HL-60/S4 treated with phorbol 12-myristate 13-acetate at 8.2 ng/mL for 4 days and 3 days (cell line): ENCODE measurements around the gene FKBP10.
"Not testable (repeated sequence)": the region's sequence is repeated elsewhere in the genome, so short reads cannot be mapped to it uniquely, and the experiment has no call there.

Experiments used
- in situ Hi-C: fragments of 300-500 bp; cut with MboI; formaldehyde crosslinking; loops from 2 replicates; pipeline ENCODE4 v1.15.0; 2022; ENCODE audit warnings: low sequenced_read_pairs

Gene FKBP10, protein sequence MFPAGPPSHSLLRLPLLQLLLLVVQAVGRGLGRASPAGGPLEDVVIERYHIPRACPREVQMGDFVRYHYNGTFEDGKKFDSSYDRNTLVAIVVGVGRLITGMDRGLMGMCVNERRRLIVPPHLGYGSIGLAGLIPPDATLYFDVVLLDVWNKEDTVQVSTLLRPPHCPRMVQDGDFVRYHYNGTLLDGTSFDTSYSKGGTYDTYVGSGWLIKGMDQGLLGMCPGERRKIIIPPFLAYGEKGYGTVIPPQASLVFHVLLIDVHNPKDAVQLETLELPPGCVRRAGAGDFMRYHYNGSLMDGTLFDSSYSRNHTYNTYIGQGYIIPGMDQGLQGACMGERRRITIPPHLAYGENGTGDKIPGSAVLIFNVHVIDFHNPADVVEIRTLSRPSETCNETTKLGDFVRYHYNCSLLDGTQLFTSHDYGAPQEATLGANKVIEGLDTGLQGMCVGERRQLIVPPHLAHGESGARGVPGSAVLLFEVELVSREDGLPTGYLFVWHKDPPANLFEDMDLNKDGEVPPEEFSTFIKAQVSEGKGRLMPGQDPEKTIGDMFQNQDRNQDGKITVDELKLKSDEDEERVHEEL

DNA sequence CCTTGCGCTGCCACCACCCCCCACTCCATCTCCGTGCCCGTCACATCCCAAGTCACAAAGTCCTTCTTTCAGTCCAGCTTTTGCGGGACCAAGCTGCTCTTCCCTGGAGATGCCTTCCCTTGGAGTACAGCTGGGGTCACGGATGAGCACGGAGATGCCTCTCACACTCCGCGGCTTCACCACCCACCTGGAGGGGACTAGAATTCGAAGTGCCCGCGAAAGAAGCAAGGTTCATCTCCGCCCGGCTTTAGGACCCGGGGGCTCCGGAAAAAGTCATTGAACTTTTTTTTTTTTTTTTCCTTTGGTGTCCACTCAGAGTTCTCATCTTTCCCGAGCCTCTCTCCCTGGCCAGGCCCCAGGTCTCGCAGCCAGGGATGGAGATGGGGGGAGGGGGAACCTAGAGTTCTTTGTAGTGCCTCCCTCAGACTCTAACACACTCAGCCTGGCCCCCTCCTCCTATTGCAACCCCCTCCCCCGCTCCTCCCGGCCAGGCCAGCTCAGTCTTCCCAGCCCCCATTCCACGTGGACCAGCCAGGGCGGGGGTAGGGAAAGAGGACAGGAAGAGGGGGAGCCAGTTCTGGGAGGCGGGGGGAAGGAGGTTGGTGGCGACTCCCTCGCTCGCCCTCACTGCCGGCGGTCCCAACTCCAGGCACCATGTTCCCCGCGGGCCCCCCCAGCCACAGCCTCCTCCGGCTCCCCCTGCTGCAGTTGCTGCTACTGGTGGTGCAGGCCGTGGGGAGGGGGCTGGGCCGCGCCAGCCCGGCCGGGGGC is at the start of gene FKBP10:
Gene FKBP10, plus strand, starts transcription at position 624 of the 771 bp plus-strand sequence. Its CDS starts 31 bp downstream, at position 655.
- in situ Hi-C loops, result no loop called here

DNA sequence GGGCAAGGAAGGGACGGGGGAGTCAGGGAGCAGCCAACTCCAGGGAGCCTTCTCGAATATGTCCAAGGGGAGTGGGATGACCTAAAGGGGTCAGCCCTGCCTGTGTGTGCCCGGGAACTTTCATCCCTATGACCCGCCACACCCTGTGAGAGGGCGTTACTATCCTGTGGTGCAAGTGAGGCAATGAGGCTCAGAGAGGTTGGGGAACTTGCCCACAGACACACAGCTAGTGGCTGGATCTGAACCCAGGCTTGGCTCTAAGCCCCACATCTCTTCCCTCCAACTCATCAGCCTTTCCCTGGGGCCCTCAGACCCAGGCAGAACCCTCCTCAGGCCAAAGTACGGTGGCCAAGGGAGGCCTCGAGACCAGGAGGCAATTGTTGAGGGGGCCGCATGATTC is 49.5 kb upstream of the FKBP10 start:
- in situ Hi-C loops, result no loop called here

DNA sequence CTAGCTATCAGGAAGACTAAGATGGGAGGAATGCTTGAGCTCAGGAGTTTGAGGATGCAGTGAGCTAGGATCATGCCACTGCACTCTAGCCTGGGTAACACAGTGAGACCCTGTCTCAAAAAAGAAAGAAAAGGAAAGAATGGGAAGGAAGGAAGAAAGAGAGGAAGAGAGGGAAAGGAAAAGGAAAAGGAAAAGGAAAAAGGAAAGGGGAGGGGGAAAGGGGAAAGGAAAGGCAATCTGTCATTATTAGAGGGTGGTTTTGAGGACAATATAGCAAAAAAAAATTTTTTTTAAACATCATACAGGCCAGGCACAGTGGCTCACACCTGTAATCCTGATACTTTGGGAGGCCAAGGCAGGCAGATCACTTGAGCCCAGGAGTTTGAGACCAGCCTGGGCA is 46.7 kb upstream of the FKBP10 start:
- in situ Hi-C loops, result no loop called here

DNA sequence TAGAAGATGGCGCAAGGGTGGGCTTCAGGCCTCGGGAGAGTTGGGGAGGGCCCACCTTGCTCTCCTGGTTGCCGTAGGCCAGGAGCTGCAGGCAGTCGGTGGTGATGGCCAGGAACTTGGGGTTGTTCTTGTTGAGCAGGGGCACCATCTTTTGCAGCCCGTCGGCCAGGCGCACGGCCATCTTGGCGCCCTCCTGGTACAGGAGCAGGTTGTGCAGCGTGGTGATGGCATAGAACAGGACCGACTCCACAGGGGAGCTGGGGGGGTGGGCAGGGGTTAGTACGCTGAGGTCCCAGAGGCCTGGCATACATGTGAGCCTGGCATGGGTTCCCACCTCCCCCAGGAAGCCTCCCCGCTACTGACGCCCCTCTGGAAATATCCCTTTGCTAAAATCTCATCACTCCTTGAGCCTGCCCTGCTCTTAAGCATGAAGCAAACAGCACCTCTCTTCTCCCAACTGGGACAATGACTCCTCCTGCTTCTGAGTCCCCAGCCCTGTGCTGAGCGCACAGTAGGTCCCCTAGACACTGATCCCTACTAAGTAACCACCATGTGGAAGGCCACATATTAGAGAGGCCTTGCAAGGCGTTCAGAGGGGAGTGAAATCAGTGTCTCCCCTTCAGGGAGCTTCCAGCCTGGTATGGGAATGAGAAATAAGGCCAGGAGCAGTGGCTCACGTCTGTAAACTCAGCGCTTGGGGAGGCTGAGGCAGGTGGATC is 45.3 kb upstream of the FKBP10 start:
- in situ Hi-C loops, result no loop called here

DNA sequence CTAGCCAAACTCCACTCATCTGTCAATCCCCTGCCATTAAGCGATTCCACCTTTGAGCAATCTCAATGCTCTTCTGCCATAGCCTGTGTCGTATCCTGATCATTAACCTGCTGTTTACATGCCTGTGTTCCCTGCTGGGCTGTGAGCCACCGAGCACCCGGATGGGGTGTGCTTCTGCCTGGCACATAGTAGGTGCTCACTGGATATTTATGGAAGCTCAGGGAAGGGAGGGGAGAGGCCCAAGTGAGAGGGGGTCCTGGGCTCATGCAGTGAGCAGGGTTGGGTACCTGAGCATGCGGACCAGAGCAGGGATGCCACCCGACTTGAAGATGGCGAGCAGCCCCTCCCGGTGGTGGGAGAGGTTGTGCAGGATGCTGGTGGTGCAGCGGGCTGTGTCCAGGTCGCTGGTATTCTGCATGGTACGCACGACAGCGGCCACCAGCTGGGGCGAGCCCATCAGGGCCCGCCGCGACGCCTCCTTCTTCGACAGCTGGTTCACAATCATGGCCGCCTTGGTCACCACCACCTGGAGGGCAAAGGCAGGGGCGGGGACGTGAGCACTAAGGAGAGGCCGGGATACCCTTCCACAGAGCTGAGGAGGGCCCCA is 44.0 kb upstream of the FKBP10 start:
- in situ Hi-C loops, result no loop called here

DNA sequence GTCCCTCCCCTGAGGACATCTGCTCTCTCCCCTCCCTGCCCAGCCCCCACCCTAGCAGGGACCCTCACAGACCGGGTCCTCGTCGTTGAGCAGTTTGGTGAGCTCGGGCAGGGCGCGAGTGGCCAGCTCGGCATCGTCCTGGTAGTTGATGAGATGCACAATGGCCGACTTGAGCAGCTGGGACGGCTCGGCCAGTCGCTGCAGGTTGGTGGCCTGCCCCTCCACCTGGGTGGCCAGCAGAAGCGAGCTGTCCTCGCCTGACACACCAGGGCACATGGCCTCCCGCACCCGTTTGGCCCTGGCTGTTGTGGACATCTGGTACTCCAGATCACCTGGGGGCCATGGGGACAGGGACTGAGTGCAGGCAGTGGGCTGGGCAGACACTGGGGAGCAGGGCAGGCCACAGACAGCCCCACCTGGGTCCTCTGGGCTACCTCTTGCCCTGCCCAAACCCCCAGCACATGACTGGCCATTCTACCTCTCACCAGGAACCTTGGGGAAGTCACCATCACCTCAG is 43.4 kb upstream of the FKBP10 start:
- in situ Hi-C loops, result no loop called here

DNA sequence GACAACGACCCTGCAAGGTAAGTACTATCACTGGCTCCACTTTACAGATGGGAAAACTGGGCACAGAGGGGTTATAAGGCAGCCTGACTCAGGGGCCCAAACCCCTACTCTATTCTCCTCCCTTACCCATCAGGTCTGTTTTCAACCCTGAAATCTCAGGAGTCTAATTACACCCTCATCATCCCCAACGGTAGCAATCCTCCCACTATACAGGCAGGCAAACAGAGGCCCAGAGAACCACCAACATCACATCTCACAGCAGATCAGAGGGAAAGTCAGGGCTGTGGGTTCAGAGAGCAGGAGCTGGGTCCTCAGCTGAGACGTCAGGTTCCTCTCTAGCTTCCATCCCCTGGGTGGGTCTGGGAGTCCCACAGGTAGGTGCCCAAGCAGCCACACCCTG is 42.8 kb upstream of the FKBP10 start:
- in situ Hi-C loops, result no loop called here

DNA sequence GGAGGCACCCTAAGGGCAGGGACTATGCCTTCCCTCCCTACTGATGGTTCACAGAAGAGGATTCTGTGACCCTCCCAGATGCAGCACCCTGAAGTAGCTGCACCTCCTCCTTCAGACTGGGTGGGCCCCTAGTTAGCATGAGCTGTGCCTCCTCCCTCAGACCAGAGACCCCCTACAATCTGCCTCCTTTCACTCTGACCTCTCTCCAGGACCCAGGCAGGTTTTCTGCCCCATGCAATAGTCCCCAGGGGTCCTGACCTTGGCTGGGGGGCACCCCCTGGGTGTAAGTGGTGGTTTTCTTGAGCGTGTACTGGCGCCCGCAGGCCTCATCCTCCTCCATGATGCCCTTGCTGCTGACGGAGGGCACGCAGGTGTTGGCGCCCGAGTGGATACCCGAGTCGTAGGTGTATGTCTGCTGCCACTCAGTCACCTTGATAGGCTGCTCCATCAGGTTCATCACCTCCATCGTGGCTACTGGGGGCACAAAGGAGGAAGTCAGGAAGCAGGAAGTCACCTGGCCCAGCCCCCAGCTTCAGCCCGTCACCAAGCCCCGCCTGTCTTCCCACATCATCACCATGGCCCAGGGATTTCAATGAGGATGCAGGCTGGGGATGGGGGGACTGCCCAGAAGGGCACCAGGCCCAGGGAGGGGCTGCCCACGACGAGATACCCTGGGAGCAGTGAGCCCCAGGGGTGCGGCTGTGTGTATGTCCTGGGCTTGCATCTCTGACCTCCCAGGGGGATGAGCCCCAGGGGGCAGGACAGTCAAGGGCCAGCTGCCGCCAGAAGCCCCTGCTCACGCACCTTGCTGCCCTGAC is 41.2 kb upstream of the FKBP10 start:
- in situ Hi-C loops, result no loop called here

DNA sequence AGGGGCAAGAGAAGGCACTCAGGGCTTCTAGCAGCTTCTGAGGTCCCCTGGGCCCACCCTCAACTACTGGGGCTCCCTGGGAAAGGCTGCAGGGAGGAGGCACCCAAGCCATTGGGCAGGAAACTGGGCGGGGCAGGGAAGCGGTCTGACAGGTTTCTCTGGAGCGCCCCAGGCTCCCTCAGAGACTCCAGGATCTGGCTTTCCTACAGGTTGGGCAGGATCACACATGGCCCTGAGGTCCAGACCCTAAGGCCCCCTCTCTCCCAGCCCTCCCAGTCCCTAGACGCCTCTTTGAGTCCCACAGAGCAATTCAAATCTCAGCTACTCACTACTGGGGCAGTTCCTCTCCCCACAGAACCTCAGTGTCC is 40.6 kb upstream of the FKBP10 start:
- in situ Hi-C loops, result no loop called here

DNA sequence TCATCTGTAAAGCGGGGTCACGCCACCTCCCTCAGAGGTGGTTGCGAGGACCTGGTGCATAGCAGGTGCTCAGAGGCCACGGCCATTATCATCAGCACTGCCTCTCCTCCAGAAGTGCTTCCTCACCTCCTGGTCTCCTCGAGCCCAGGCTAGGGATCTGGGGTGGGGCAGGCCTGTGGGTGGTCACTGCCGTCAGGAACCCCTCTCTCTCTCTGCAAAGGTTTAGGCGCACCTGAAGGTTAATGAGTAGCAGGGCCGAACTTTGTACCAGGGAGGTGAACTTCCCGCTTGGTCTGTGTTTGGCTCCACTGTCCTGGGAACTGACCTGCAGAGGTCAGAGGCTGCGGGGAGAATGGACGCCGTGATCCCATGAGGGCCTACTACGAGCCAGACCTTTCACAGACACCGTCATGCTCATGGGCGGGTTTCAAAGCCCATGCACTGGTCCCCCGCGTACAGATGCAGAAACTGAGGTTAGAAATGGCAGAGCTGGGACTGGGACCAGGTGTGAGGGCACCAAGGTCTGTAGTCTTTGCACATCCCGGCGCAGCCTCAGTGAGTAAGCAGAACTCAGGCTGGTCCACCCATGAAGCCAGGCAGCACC is 40.1 kb upstream of the FKBP10 start:
- in situ Hi-C loops, result no loop called here

DNA sequence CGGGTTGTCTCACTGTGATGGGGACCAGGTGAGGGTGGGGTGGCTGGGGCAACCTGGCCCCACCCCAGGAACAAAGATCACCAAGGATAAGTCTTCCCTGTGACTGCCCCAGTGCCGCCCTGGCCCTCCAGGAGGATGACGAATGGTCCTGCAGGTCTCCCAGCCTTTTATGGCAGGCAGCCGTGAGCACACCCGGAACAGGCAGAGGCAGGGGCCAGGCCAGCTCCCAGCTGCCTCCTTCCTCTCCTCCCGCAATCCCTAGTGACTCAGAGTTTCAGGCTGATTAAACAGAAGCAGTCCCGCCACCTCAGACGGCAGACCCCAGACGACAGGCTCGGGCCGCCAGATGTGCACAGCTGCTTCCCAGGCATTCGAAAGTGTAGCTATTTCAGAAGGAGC is 39.6 kb upstream of the FKBP10 start:
- in situ Hi-C loops, result no loop called here

DNA sequence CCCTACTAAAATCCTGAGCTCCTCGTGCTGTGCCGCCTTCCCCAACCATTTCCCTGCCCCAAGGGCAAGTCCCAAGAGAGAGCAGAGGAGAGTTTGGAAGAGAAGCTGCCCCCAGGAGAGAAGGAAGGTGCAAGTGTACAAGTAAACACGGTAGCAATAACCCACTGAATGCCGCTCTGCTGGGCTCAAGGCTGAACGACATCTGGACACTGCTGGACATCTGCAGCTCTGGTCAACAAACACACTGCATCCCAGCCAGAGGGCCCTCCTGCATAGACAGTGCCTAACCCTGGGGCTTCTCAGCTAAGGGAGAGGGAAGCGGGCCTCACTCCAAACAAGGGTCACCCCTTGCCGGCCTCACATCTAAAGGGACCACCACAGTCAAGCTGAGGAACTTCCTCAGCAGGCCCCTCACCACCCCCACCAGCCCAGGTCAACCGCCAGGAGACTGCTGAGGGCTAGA is 39.0 kb upstream of the FKBP10 start:
- in situ Hi-C loops, result no loop called here

DNA sequence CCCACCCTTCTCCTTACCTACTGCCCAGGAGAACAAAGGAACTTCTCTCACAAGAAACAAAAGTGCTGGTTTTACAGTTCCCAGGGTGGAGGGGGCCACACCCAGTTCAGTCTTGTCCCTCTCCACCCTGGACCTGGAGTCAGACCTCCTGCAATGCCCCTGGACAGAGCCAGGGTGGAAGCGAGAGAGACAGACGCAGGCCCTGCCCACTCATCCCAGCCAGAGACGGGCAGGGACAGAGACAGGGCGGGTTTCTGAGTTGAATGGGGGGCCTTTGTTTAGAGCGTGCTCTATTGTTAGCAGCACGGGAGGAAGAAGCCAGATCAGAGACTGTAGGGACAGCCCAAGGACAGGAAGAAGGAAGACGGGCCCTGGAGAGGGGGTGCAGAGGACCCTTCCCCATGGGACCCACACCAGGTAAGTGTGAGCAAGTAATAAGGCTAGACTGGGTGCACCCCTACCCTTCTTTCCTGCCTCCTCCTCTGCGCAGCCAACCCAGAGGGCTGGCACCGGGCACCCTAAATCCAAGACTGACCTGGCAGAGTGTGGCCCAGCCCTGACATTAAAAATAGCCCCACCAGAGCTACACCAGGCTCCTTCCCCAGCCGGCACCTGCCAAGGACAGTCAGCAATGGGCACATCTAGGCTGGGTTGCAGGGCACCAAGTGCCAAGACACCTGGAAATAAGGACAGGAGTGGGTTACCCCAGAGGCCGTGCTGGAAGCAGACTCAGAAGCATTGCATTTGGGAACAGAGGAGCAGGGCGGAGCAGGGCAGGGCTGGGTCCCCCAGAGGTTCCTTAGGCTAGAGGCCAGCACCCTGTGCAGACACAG is 37.2 kb upstream of the FKBP10 start:
- in situ Hi-C loops, result no loop called here

DNA sequence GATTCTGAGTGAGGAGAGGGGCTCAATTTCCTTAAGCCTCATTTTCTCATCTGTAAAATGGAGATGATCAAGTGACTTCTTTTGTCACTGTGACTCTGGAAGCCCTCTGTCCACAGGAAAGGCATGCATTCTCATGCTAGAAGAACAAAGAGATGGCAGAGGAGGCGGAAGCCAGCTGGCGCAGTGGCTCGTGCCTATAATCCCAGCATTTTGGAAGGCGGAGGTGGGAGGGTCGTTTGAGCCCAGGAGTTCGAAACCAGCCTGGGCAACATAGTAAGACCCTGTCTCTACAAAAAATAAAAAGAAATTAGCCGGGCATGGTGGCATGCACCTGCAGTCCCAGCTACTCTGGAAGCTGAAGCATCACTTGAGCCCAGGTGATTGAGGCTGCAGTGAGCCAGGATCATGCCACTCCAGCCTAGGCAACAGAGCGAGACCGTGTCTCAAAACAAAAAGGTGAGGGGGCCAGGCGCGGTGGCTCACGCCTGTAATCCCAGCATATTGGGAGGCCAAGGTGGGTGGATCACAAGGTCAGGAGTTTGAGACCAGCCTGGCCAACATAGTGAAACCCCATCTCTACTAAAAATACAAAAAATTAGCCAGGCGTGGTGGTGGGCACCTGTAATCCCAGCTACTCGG is 36.4 kb upstream of the FKBP10 start:
- in situ Hi-C loops, result not testable (repeated sequence)

DNA sequence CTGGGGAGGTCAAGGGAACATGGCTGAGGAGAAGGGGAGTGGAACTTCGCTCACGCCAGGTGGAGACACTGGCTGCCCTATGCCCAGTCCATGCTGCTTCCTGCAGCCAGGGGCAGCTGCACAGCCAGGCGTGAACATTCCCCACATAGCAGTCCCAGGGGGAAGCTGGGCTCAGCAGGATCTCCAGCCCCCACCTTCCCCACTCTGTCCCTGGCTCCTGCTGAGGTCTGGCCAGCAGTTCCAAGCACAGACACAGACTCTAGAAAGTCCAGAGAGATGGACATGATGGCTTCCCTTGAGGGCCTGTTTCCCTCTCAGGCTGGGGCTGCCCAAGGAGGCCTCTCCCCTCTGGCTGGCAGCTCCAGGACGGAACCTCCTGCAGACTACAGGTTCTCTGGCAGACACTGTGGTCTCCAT is 35.6 kb upstream of the FKBP10 start:
- in situ Hi-C loops, result no loop called here

DNA sequence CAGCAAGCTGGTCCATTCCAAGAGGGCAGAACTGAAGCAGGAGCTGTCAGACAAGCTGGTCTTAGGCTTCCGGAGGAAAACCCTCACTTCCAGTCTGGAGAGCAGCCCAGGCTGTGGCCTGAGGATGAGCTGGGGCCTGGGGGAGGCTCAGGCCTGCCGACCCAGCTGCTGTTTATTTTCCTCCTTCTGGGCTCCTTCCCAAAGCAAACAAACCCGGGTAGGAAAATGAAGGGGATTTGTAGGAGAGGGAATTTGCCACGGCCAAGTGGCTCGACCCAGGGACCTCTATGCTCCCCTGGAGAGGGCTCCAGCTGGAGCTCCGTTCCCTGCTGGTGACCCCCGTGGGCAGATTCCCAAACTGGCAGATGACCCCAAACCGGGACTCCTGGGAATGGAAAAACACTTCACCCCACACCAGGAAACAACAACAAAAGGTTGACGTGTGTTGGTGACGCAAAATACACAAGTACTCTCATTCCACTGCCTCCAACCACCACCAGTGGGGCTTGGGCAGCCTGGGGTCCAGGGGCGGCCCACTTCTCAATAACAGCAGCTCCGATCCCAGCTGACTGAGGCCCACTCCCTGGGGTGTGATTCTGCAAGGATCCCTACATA is 35.1 kb upstream of the FKBP10 start:
- in situ Hi-C loops, result no loop called here

DNA sequence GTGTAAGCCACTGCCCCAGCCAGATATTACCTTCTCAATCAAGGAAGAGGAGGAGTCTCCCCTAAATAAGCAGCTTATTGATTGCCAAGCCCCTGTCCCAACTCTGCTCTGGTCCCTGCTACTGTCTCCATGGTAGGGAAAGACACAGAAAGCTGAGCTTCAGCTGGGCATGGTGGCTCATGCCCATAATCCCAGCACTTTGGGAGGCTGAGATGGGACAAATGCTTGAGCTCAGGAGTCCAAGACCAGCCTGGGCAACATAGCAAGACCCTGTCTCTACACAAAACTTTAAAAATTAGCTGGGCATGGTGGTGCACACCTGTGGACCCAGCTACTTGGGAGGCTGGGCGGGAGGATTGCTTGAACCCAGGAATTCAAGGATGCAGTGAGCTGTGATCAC is 32.9 kb upstream of the FKBP10 start:
- in situ Hi-C loops, result no loop called here
